ENCODE data around the gene JKAMP.

JKAMP gene

DNA sequence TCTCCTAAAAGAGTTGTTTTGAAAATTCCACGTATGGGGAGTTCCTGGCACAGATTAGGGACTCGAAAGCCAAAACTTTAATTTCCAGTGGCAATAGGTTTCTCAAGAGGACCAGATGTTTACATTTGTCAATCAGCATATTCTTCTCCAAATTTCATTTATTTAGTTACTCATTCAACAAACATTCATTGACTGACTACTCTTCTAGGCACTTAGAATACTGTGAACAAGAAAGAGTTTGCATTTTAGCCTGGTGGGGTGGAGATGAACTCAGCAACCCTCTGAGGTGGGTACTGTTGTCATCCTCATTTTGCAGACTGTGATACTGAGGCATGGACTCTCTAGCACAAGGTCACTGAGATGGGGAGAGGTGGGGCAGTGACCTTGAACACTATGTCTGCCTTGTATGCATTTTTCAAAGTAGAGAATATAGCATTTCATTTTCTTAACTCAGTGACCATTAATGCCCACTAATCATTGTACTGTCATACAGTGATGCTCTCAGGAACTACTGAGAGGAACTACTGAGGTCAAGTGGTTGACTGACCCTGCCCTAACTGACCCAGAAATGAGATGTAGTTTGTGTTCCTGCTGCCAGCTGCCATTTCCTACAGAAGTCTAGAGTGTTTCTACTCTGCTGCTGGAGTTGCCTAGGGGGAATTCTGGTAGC is 2.3 kb upstream of the JKAMP start:
- DNase-seq: peak; percentile 30 to 40

DNA sequence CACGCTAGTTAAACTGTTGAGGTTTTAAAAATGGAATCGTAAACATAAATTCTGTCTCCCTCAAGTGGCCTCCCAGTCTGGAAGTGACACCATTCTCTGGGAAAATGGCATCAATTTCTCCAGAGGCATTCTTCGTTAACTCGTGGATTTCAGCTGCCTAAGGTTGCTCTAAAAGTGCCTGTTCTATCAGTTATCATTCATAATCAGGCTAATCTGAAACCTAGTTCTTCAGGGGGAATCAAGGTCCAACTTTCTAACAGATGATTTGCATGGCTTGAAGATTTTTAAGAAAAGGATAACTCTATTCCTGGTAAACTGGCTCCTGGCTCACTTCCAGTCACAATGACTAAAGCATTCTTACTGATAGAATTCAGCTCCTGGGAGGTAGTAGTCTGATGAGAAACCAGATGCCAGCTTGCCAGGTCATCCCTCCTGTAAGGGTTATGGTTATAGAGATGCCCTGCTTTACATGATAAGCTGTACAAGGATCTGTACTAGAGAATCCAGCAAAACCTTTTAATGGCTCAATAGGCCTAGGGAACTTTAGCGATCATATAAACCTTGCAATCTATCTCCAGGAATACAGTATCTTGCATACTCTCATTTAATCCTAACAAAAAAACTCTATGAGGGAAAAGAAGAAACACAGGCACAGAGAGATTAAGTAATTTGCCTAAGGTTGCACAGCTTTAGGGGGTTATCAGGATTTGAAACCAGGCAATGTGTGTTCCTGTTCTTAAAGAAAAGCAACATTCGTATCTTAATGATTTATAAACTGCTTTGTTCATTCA is 1.6 kb upstream of the JKAMP start:
- DNase-seq: no peak

DNA sequence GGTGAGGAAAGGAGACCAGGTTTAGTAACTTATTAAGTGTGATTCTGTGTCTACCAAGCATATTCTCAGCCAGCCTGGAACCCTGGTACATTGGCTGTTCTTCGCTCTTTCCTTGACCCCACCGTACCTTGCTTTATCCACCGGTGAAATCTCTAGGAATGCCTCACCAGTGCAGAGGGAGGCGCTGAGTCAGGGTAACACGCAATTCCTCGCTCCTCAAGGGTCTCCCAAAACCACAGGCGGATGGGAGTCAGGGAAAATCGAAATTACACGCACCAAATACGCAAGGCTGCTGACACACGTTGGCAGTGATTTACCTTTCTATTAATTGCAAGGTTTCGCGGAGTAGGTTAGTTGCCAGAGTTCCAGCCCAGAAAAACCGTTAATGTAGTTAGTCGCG is 954 bp upstream of the JKAMP start:
- DNase-seq: no peak

GRCh38 chr14:59484639-59485175 is 390 bp downstream of the JKAMP start:
- peak; percentile 39 to 46 for DNase-seq

DNA sequence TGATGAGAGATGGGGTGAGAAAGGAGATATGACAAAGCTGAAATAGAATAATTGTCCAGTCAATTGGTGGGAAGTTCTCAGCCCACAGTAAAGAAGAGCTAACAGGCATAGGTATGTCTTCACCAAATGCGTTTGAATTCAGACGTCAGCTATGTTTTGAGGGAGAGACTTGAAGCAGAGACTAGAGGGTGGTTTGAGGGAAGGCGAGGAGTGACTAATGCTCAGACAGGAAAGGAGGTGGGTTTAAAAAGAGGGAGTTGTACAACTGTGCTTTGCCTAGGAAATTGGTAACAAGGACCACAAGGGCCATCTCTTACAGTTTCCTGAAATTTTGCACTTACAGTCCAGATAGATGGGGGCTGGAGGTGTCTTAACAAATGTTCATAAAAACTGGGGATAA is 6.4 kb downstream of the JKAMP start:
- DNase-seq: no peak

- no peak for DNase-seq
Observed at GRCh38 chr14:59492384-59492783, 8.1 kb downstream of the JKAMP start.

GRCh38 chr14:59500732-59501131 is 16.4 kb downstream of the JKAMP start:
- no peak for DNase-seq

DNA sequence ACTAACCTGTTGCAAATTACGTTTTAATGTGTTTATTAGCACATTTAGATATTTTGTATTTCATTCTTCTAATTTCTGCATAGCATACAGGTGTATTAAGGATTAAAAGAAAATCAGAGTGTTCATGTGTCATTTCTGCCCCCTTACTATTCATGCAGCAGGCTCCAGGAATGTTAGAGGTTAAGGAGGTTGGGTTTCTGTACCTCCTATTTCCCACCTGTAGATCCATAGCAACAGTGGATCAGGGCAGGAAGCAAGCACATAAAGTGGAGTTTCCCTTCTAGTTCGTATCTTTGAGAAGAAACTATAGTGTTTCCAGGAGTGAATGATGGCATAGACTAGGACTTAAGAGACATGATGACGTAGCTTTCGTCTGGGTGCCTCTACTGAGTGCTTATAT is 18.9 kb downstream of the JKAMP start:
- DNase-seq: no peak

GRCh38 chr14:59507063-59507751 is 22.9 kb downstream of the JKAMP start:
- DNase-seq: peak; percentile 61 to 66

- no peak for DNase-seq
Observed at GRCh38 chr14:59507752-59508103, 23.4 kb downstream of the JKAMP start.

DNA sequence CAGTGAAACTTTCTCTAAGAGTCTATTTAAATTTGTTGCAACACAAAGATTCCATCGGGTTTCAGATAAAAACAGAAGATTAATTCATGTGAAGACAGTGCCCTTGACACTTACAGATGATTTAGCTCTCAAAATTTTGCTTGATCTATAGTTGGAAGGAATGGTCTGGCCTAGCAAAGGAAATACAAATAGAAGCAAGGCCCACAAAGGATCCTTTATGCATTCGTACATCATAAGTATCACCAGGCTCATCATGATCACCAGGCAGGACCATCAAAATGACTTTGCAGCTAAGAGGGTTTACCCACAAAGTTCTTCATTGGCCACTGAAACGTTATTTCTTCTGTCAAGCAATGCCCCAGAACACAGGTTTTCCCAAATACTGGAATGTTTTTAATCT is 24.8 kb downstream of the JKAMP start:
- DNase-seq: no peak

GRCh38 chr14:59510001-59510400 is 25.7 kb downstream of the JKAMP start:
- no peak for DNase-seq

GRCh38 chr14:59510966-59511365 is 26.6 kb downstream of the JKAMP start:
- no peak for DNase-seq

DNA sequence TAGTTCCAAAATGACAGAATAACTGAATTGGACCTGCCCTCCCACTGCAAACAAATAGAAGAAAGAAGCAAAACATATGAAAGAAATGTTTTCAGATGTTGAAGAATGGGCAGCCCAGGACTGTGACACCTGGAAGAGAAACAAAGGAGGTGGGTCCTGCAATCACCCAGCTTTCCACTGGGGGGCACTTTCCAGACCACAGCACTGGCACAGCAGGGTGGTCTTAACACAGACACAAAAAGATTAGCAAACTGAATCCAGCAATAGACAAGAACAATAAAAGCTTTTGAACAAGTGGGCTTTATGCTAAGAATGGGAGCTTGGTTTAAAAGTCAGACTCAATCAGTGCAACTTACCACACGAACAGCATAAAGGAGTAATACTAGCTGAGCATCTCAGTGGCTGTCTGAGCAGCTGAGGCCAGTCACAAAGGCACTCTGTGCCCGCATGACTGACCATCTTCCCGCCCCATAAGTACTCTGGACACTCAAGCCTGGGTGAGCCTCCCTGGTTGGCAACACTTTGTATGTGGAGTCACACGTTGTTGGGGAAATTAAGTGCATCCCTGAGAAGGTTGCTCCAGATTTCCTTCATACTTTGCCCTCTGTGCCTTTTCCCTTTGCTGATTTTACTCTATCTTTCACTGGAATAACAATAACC is 27.7 kb downstream of the JKAMP start:
- no peak for DNase-seq

DNA sequence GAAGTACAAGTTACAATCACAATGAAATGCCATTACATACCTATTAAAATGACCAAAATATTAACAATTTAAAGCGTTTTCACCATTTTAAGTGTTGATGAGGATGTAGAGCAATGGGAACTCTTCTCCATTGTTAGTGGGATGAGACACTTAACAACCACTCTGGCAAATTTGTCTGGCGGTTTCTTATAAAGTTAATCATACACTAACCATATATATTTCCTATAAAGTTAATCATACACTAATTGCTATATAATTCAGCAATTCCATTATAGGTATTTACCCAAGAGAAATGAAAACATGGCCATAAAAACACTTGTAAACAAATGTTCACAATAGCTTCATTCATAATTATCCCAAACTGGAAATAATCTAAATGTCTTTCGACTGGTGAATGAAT is 35.9 kb downstream of the JKAMP start:
- no peak for DNase-seq

DNA sequence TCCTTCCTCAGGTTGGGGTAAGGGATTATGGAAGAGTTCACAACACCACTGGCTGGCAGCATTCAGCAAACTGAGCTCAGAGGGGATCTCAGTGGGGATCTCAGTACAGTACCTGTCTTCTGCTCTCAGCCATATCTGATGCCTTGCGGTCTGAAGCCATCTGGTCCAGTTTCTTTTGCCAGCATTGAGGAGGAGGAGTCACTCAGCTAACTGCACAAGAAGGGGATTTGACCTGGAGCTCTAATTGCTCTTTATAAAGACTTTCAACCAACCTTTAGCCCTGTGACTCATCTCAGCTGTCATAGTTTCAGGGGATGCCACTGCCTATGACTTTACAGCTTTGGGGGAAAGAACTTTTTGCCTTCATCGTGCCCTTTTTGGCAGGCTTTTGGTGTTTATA is 44.9 kb downstream of the JKAMP start:
- no peak for DNase-seq

DNA sequence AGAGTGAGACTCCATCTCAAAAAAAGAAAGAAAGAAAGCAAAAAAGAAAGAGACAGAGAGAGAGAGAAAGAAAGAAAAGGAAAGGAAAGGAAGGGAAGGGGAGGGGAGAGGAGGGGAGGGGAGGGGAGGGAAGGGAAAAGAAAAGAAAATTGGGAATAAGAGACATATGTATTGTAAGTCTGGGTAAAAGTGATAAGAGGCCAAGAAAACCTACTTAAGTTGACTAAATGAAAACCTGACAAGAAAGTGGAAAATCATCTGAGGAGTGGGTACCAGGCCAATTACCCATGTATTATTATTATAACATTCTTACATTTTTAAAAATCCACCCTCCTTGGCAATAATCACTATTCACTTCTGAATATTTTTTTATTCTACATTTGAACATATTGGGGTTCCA is 46.0 kb downstream of the JKAMP start:
- DNase-seq: no peak

DNA sequence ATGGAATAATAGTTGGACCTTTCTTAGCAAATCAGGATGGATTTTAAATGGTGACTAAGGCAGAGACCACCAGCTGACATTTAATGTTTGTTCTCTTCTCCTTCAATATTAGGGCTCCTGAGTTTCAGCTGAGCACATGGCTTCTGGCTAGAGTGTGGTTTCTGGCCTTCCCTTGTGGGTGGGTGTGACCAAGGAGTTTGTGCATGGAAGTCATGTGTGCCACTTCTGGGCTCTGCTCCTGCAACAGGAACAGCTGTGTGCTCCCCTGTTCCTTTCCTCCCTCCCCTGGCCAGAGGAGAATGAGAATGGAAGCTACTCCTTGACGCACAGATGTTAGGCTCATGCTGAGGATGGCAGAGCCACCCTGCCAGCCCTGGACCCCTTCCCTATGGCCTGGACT is 48.1 kb downstream of the JKAMP start:
- DNase-seq: no peak

DNA sequence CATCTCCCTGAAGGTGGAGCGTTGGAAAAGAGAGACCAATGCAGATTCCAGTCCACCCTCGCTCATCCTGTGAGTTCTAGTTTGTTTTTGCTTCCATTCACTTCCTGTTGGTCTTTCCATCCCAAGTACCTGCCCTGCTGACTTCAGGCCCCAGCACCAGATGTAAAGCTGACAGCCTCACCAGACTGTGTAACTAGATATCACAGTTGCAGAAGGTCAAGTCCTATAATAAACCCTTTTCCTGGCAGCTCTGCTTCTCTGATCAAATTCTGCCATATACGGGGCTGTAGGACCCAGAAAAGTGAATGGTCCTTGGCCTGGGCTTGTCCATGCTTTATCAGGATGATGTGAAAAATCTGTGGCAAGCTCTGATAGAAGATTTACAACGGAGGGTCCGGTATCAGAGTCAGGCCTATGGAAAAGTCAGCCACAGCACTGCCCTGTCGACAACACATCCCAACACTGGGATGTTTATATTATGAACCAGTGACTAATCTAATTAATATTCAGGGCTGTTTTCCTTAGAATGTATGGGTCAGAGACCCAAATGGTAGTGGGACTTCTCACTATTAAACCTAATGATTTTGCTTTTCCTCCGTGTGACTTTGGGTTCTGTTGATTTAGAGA is 50.2 kb downstream of the JKAMP start:
- DNase-seq: no peak

- no peak for DNase-seq
Observed at GRCh38 chr14:59537476-59537875, 53.2 kb downstream of the JKAMP start.

DNA sequence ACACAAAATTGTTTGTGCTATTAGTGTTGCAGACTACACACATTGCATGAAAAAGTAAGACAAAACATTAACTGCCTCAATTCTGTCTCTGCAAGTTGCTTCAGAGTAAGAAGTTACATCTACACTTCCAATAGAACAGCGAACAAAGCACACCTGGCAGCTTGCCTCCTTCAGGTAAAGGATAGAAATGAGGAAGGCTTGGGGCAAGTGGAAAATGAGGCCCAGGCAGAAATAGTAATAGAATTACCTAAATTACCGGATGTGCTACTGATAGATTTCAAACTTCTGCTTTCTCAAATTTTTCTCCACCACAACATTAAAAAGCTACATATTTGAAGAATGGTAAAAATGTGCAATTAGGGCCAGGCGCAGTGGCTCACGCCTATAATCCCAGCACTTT is 54.6 kb downstream of the JKAMP start:
- DNase-seq: no peak

DNA sequence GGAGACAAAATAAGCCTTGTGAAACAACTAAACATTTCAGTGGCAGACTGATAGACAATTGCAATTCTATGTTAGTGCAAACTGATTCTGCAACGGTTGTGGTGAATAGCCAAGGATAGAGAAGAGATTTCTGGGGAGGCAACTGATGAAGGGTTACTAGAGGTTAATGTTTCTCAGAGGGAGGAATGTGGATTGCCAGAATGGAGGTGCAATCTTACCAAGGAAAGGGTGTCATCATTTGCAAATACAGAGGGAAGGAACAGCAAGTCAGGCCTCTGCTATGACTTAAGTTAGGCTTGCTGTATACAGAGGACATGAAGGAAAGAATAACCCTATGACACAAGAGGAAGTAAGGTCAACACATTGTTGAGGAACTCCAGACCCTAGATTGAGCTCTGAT is 56.5 kb downstream of the JKAMP start:
- peak in 1 of 2 donors; percentile 10 for DNase-seq

GRCh38 chr14:59541731-59542130 is 57.4 kb downstream of the JKAMP start:
- DNase-seq: no peak
